Natural killer cell (primary cell): ENCODE results near the gene ZKSCAN3. TPM values are rescaled to one million over a fixed set of nuclear protein-coding genes. Genes with fewer than 3 reads are reported as not detected.

Experiments
- ATAC-seq, 3 donors: fragments of 150-1000 bp in 2 of 3; fragments of 200-7000 bp in 1 of 3; cut with Tn5 transposase; 1 replicate in 1 of 3; 2 replicates in 2 of 3; pipeline ENCODE4 v1.10.0; 2021; ENCODE audit warnings: mild to moderate bottlenecking in 2 of 3, moderate library complexity in 2 of 3
- DNase-seq, 2 donors: peaks; one replicate each; pipeline versions ENCODE4 v3.0.0 to v3.0.0-alpha.2; 2013 to 2021; ENCODE audit warnings: mixed read lengths in 1 of 2
- H3K27ac ChIP-seq: one replicate; pipeline ENCODE4 v1.5.1; 2013; ENCODE audit warnings: mild to moderate bottlenecking, low read length
- H3K27me3 ChIP-seq: one replicate; pipeline ENCODE4 v1.6.1; 2013; ENCODE audit warnings: low read length; ENCODE audit not compliant: control insufficient read depth, insufficient read depth
- H3K36me3 ChIP-seq: one replicate; pipeline ENCODE4 v1.6.1; 2013; ENCODE audit warnings: low read length; ENCODE audit not compliant: control insufficient read depth, insufficient read depth
- H3K4me1 ChIP-seq: one replicate; pipeline ENCODE4 v1.6.1; 2013; ENCODE audit warnings: low read length; ENCODE audit not compliant: control insufficient read depth, insufficient read depth
- H3K4me3 ChIP-seq: one replicate; pipeline ENCODE4 v1.5.1; 2013; ENCODE audit warnings: low read length
- H3K9me3 ChIP-seq: one replicate; pipeline ENCODE4 v1.6.1; 2013; ENCODE audit warnings: low read length; ENCODE audit not compliant: control insufficient read depth, insufficient read depth
- H3K27ac Mint-ChIP-seq, 2 donors: one replicate each; pipeline ENCODE4 v1.8.0; 2022; ENCODE audit warnings: mild to moderate bottlenecking in 2 of 2, mixed read lengths in 2 of 2, moderate library complexity in 1 of 2
- H3K27me3 Mint-ChIP-seq, 2 donors: one replicate each; pipeline ENCODE4 v1.8.0; 2022; ENCODE audit warnings: low read depth in 2 of 2, mixed read lengths in 2 of 2
- H3K36me3 Mint-ChIP-seq: one replicate; pipeline ENCODE4 v1.8.0; 2022; ENCODE audit warnings: mixed read lengths
- H3K4me1 Mint-ChIP-seq, 2 donors: one replicate each; pipeline ENCODE4 v1.8.0; 2022; ENCODE audit warnings: mixed read lengths in 2 of 2
- H3K4me3 Mint-ChIP-seq: one replicate; pipeline ENCODE4 v1.8.0; 2022; ENCODE audit warnings: mild to moderate bottlenecking, moderate library complexity, mixed read lengths
- H3K9me3 Mint-ChIP-seq, 2 donors: one replicate each; pipeline ENCODE4 v1.8.0; 2022; ENCODE audit warnings: mixed read lengths in 2 of 2
- CTCF ChIP-seq: fragments of 200-600 bp; IDR thresholded peaks from one replicate; pipeline ENCODE4 v1.8.0; 2022; ENCODE audit warnings: antibody characterized with exemption
- WGBS: methylation state at CpG from one replicate; pipeline ENCODE4 v1.1.7; 2013; ENCODE audit warnings: missing lambda C conversion rate; ENCODE audit not compliant: insufficient coverage; 5-methylcytosine and 5-hydroxymethylcytosine counted together
- intact Hi-C: fragments of 100-400 bp; cut with micrococcal nuclease; formaldehyde crosslinking; loops from one replicate; pipeline ENCODE4 v1.14.2; 2022
- total RNA-seq, 4 donors: library from RNA; stranded (reverse); fragments of 120-200 nt in 1 of 4; gene quantifications; one replicate each; pipeline versions ENCODE4 v1.2.3 to v1.2.4, GENCODE V29; 2013 to 2022

ZKSCAN3 gene
- total RNA-seq, 3 donors from 2014 or later (not counting 1 experiment from before 2014, with no cell fraction given), result 3.1 to 6.0 (median 4.7) TPM

- ATAC-seq, result no peak
- no peak overlapping the region for H3K27ac ChIP-seq
Observed at GRCh38 chr6:28345201-28345600, 4.5 kb upstream of the ZKSCAN3 start.

DNA sequence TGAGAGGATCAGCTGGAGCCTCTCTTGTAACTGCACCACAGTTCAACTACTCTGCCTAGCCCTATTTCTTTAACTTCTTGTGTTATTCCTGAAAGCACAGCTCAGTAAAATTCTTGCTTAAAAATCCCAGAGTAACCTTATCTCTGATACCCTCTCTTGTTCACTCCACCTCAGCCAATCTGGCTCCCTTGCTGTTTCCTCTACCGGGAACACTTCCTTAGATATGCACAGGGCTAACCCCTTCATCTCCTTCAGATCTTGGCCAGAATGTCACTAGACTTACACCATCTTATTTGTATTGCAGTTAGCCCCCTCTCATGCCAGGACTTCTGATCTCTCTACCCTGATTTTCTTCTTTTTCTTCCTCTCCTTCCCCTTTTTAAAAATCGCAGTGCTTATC lies 2.6 kb upstream of the ZKSCAN3 start:
- intact Hi-C loops, result loop anchor here (5.0 kb wide), 1 partner anchor 50 kb away; the partner anchor contains the start of gene ZSCAN12
- ATAC-seq, result no peak

More at GRCh38 chr6:28345201-28345600, 4.5 kb upstream of the ZKSCAN3 start:
- WGBS, result no CpG with 5 or more reads among the region's 1 CpG
- Histone ChIP-seq H3K27me3 (no peaks in the 10 kb centered on the region), H3K4me1 (peaks cover 2% of the 10 kb centered on the region), H3K36me3 (no peaks in the 10 kb centered on the region), H3K9me3 (no peaks in the 10 kb centered on the region), H3K4me3 (no peak overlapping the region)
- no peak for TF ChIP-seq CTCF
- DNase-seq, result no peak
- H3K36me3 Mint-ChIP-seq, result peaks cover 6% of the 10 kb centered on the region
- peaks cover 9 to 10% of the 10 kb centered on the region in 2 donors for H3K4me1 Mint-ChIP-seq
- H3K9me3 Mint-ChIP-seq, result peaks cover 0 to 6% of the 10 kb centered on the region in 2 donors
- no peak overlapping the region for H3K27ac Mint-ChIP-seq
- intact Hi-C loops, result loop anchor here (5.0 kb wide), 1 partner anchor 52 kb away; the partner anchor contains the start of gene ZSCAN12
- no peak overlapping the region for H3K4me3 Mint-ChIP-seq
- peaks cover 12 to 34% of the 10 kb centered on the region in 2 donors for H3K27me3 Mint-ChIP-seq

GRCh38 chr6:28349344-28349891 lies 329 bp upstream of the ZKSCAN3 start:
- H3K27me3 Mint-ChIP-seq, result peaks cover 9 to 18% of the 10 kb centered on the region in 2 donors
- peak overlapping the region; percentile 100 for H3K4me3 Mint-ChIP-seq
- TF ChIP-seq CTCF, result no peak
- DNase-seq (no peak), ATAC-seq (peak in 1 of 3 donors; percentile 4)
- Histone ChIP-seq H3K27ac (peak overlapping the region; percentile 44), H3K27me3 (no peaks in the 10 kb centered on the region), H3K36me3 (no peaks in the 10 kb centered on the region), H3K9me3 (no peaks in the 10 kb centered on the region), H3K4me1 (peaks cover 12% of the 10 kb centered on the region), H3K4me3 (peak overlapping the region; percentile 75)
- intact Hi-C loops, result loop anchor here (1.0 to 5.0 kb wide), 2 partner anchors 14 to 48 kb away; partner anchors contain the start of gene ZSCAN12
- H3K9me3 Mint-ChIP-seq, result no peaks in the 10 kb centered on the region
- H3K36me3 Mint-ChIP-seq, result no peaks in the 10 kb centered on the region
- H3K4me1 Mint-ChIP-seq, result peaks cover 24 to 27% of the 10 kb centered on the region in 2 donors
- under 1% methylated on average over 7 of the region's 9 CpGs for WGBS
- peak overlapping the region; percentile 95 to 97 for H3K27ac Mint-ChIP-seq

More for the DNA sequence above, 2.6 kb upstream of the ZKSCAN3 start:
- TF ChIP-seq CTCF, result no peak
- H3K27ac Mint-ChIP-seq, result no peak overlapping the region
- Histone ChIP-seq H3K4me3 (no peak overlapping the region), H3K4me1 (peaks cover 12% of the 10 kb centered on the region), H3K9me3 (no peaks in the 10 kb centered on the region), H3K27ac (no peak overlapping the region), H3K36me3 (no peaks in the 10 kb centered on the region), H3K27me3 (no peaks in the 10 kb centered on the region)
- no peak overlapping the region for H3K4me3 Mint-ChIP-seq
- no peaks in the 10 kb centered on the region for H3K9me3 Mint-ChIP-seq
- no peaks in the 10 kb centered on the region for H3K36me3 Mint-ChIP-seq
- peaks cover 18 to 27% of the 10 kb centered on the region in 2 donors for H3K4me1 Mint-ChIP-seq
- WGBS, result 13% methylated on average over 1 of the region's 2 CpGs
- peaks cover 9 to 18% of the 10 kb centered on the region in 2 donors for H3K27me3 Mint-ChIP-seq
- DNase-seq, result no peak
